HUES64 (cell line): Measurements from ENCODE around the gene RAB11FIP4.

Experiments used
- H3K27ac ChIP-seq: 2 replicates; pipeline ENCODE4 v1.7.0; 2013; ENCODE audit warnings: low read depth, low read length, inconsistent platforms
- H3K27me3 ChIP-seq: 2 replicates; pipeline ENCODE4 v1.6.1; 2013; ENCODE audit warnings: mild to moderate bottlenecking, low read length; ENCODE audit not compliant: insufficient read depth
- H3K36me3 ChIP-seq: 2 replicates; pipeline ENCODE4 v1.6.1; 2013; ENCODE audit warnings: mild to moderate bottlenecking, low read length; ENCODE audit not compliant: insufficient read depth
- H3K4me1 ChIP-seq: 2 replicates; pipeline ENCODE4 v1.6.1; 2013; ENCODE audit warnings: mild to moderate bottlenecking, low read length, moderate library complexity; ENCODE audit not compliant: insufficient read depth
- H3K4me3 ChIP-seq: 2 replicates; pipeline ENCODE4 v1.5.1; 2013; ENCODE audit warnings: mild to moderate bottlenecking, low read length, moderate library complexity
- H3K9ac ChIP-seq: 2 replicates; pipeline ENCODE4 v1.6.1; 2013; ENCODE audit warnings: mild to moderate bottlenecking, low read depth, low read length
- H3K9me3 ChIP-seq: 2 replicates; pipeline ENCODE4 v1.6.1; 2013; ENCODE audit warnings: low read depth, low read length; ENCODE audit not compliant: insufficient read depth
- WGBS: fragments of 150-250, 120-280 bp; methylation state at CpG from one replicate; pipeline ENCODE4 v1.1.7; 2013; ENCODE audit warnings: missing lambda C conversion rate; 5-methylcytosine and 5-hydroxymethylcytosine counted together

The RAB11FIP4 gene

GRCh38 chr17:31525801-31526549 is 134.5 kb downstream of the RAB11FIP4 start:
- Histone ChIP-seq H3K9me3 (no peaks in the 10 kb centered on the region), H3K27me3 (no peaks in the 10 kb centered on the region), H3K9ac (no peak overlapping the region), H3K4me3 (no peak overlapping the region), H3K27ac (no peak overlapping the region), H3K4me1 (no peaks in the 10 kb centered on the region), H3K36me3 (peaks cover 63% of the 10 kb centered on the region)
- WGBS = 90% methylated on average over 21 of the region's 21 CpGs

- Histone ChIP-seq H3K4me3 (no peak overlapping the region), H3K36me3 (peaks cover 69% of the 10 kb centered on the region)
- WGBS = 92% methylated on average over 4 of the region's 5 CpGs
These were observed 136.1 kb downstream of the RAB11FIP4 start for GRCh38 chr17:31527606-31528005.

GRCh38 chr17:31528291-31528874 is 136.9 kb downstream of the RAB11FIP4 start:
- Histone ChIP-seq H3K4me3 (no peak overlapping the region), H3K9me3 (no peaks in the 10 kb centered on the region), H3K4me1 (no peaks in the 10 kb centered on the region), H3K27me3 (no peaks in the 10 kb centered on the region), H3K36me3 (peaks cover 65% of the 10 kb centered on the region), H3K9ac (no peak overlapping the region), H3K27ac (no peak overlapping the region)
- WGBS = 96% methylated on average over 26 of the region's 26 CpGs

More at GRCh38 chr17:31527606-31528005, 136.1 kb downstream of the RAB11FIP4 start:
- Histone ChIP-seq H3K9me3 (no peaks in the 10 kb centered on the region), H3K9ac (no peak overlapping the region), H3K27me3 (no peaks in the 10 kb centered on the region), H3K27ac (no peak overlapping the region), H3K4me1 (no peaks in the 10 kb centered on the region)

- no peaks in the 10 kb centered on the region for H3K9me3 ChIP-seq
- H3K27me3 ChIP-seq = no peaks in the 10 kb centered on the region
- H3K4me1 ChIP-seq = no peaks in the 10 kb centered on the region
- H3K9ac ChIP-seq = no peak overlapping the region
- H3K27ac ChIP-seq = no peak overlapping the region
- WGBS = 87% methylated on average over 12 of the region's 12 CpGs
- H3K4me3 ChIP-seq = no peak overlapping the region
- peaks cover 52% of the 10 kb centered on the region for H3K36me3 ChIP-seq
These were observed 138.4 kb downstream of the RAB11FIP4 start for GRCh38 chr17:31529841-31530251.

GRCh38 chr17:31530391-31530985 is 139.0 kb downstream of the RAB11FIP4 start:
- H3K9ac ChIP-seq = no peak overlapping the region
- H3K36me3 ChIP-seq = peaks cover 52% of the 10 kb centered on the region

GRCh38 chr17:31531336-31531980 is 140.0 kb downstream of the RAB11FIP4 start:
- no peak overlapping the region for H3K4me3 ChIP-seq
- no peak overlapping the region for H3K9ac ChIP-seq
- peaks cover 52% of the 10 kb centered on the region for H3K36me3 ChIP-seq
- 94% methylated on average over 16 of the region's 16 CpGs for WGBS
- H3K9me3 ChIP-seq = no peaks in the 10 kb centered on the region
- no peak overlapping the region for H3K27ac ChIP-seq
- no peaks in the 10 kb centered on the region for H3K27me3 ChIP-seq
- no peaks in the 10 kb centered on the region for H3K4me1 ChIP-seq

More at GRCh38 chr17:31530391-31530985, 139.0 kb downstream of the RAB11FIP4 start:
- no peak overlapping the region for H3K27ac ChIP-seq
- no peaks in the 10 kb centered on the region for H3K27me3 ChIP-seq
- H3K9me3 ChIP-seq = no peaks in the 10 kb centered on the region
- WGBS = 85% methylated on average over 13 of the region's 14 CpGs
- no peak overlapping the region for H3K4me3 ChIP-seq
- no peaks in the 10 kb centered on the region for H3K4me1 ChIP-seq

- Histone ChIP-seq H3K4me3 (no peak overlapping the region), H3K9ac (no peak overlapping the region), H3K9me3 (no peaks in the 10 kb centered on the region), H3K27me3 (no peaks in the 10 kb centered on the region), H3K36me3 (peaks cover 48% of the 10 kb centered on the region), H3K4me1 (no peaks in the 10 kb centered on the region), H3K27ac (no peak overlapping the region)
- 95% methylated on average over 7 of the region's 7 CpGs for WGBS
These were observed 140.6 kb downstream of the RAB11FIP4 start for GRCh38 chr17:31532081-31532480.

GRCh38 chr17:31532526-31532925 is 141.1 kb downstream of the RAB11FIP4 start:
- WGBS = 92% methylated on average over 10 of the region's 10 CpGs
- Histone ChIP-seq H3K36me3 (peaks cover 46% of the 10 kb centered on the region), H3K9ac (no peak overlapping the region), H3K4me3 (no peak overlapping the region), H3K9me3 (no peaks in the 10 kb centered on the region), H3K4me1 (no peaks in the 10 kb centered on the region), H3K27ac (no peak overlapping the region), H3K27me3 (no peaks in the 10 kb centered on the region)

- 26% methylated on average over 10 of the region's 10 CpGs for whole genome bisulfite sequencing
- Histone ChIP-seq H3K9ac (no peak overlapping the region), H3K4me1 (no peaks in the 10 kb centered on the region)
These were observed 142.2 kb downstream of the RAB11FIP4 start for GRCh38 chr17:31533546-31534155.

GRCh38 chr17:31534223-31534888 is 142.9 kb downstream of the RAB11FIP4 start:
- Histone ChIP-seq H3K4me1 (no peaks in the 10 kb centered on the region), H3K4me3 (no peak overlapping the region), H3K9me3 (no peaks in the 10 kb centered on the region), H3K9ac (no peak overlapping the region), H3K27ac (no peak overlapping the region), H3K27me3 (no peaks in the 10 kb centered on the region), H3K36me3 (peaks cover 32% of the 10 kb centered on the region)
- 88% methylated on average over 10 of the region's 10 CpGs for WGBS

More at GRCh38 chr17:31533546-31534155, 142.2 kb downstream of the RAB11FIP4 start:
- Histone ChIP-seq H3K27me3 (no peaks in the 10 kb centered on the region), H3K36me3 (peaks cover 39% of the 10 kb centered on the region), H3K4me3 (no peak overlapping the region), H3K9me3 (no peaks in the 10 kb centered on the region), H3K27ac (no peak overlapping the region)
